ENCODE results near the gene NBPF26.
"Not testable (repeated sequence)": the region's sequence is repeated elsewhere in the genome, so short reads cannot be mapped to it uniquely, and the experiment has no call there.

Gene NBPF26

GRCh38 chr1:120859615-120860234 lies 136.0 kb downstream of the NBPF26 start:
- not testable (repeated sequence) for DNase-seq

- DNase-seq: not testable (repeated sequence)
Measured at GRCh38 chr1:120878206-120878605, 154.5 kb downstream of the NBPF26 start.

DNA sequence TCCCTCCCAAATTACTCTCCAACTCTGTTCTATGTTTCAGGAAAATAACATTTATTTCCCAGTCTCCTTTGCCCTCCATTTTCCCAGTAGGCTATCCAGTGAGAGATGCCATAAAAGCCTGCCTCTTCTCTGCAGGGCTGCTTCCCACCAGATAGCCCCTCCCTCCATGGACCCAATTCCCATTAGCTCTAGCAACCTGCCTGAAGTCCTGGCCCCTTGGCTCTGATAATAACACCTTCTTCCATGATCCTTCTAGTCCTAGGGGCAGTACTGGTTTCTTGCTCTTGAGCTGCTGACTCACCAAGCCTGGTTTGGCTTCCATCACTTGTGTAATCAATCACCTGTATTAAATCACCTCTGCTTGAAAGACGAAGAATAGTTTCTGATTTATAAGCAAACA lies 156.3 kb downstream of the NBPF26 start:
- DNase-seq: not testable (repeated sequence)

DNA sequence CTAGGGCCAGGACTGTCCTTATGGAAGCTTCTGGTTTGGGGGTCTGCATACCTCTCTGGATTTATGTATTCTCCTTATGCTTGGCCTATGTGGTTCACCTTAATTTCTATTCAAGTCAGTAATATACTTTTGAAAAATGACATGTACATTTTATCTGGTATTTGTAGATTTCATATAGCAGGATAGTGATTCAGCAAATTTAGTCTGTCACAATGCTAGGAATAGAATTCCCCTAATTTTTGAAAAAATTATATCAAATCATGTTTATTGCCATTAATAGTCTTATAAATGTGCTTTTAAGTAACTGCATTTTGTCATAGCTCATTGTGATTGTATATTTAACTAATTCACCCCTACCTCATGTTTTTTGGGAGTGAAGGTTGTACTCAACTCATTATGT lies 158.2 kb downstream of the NBPF26 start:
- not testable (repeated sequence) for DNase-seq

All from NCI-H69 (cell line).